Adrenal gland (tissue), 5 donors: ENCODE data around the gene AP3B2.

Source experiments
- CTCF ChIP-seq, 6 experiments: fragments of 450-650 bp in 4 of 6; fragments of 200-600 bp in 2 of 6; sonication (generic) in 1 of 6; IDR thresholded peaks; 1 replicate in 5 of 6; 2 replicates in 1 of 6; pipeline versions ENCODE4 v1.5.1 to v1.8.0; 2016 to 2021; ENCODE audit warnings: antibody characterized with exemption in 6 of 6, mild to moderate bottlenecking in 2 of 6, moderate library complexity in 1 of 6
- POLR2A ChIP-seq, 2 donors: fragments of 450-650 bp; IDR thresholded peaks; one replicate each; pipeline ENCODE4 v1.6.1; 2017; ENCODE audit warnings: antibody characterized with exemption in 2 of 2, mild to moderate bottlenecking in 2 of 2, moderate library complexity in 1 of 2
- donor health status: DM: no; HTN: no; CAD: no.

DNA sequence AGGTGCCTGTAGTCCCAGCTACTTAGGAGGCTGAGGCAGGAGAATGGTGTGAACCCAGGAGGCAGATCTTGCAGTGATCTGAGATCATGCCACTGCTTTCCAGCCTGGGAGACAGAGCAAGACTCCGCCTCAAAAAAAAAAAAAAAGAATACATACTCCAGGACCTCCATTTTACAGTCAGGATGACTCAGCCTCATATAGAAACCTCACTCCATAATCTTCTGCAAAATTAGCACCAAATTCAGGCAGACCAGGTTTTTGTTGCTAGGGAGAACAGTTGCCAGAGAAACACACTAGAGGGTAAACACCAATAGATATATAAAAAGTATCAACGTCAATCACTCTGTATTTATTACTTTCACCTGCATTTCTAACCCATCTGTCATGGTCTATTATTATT lies 28.3 kb upstream of the AP3B2 start:
- TF ChIP-seq CTCF (IDR thresholded peaks at IDR 0.05): no peak
- no peak for TF ChIP-seq POLR2A (IDR thresholded peaks at IDR 0.05)
